ENCODE results near the gene RPL10A.

GRCh38 chr6:35484921-35485392 is 16.8 kb downstream of the RPL10A start:
- TF ChIP-seq SNAI2 (CRISPR knock-in tag; IDR thresholded peaks at IDR 0.05) (no peak), TCF4 (CRISPR knock-in tag; IDR thresholded peaks at IDR 0.05; ENCODE audit: borderline replicate concordance) (no peak), PPARA (CRISPR knock-in tag; IDR thresholded peaks at IDR 0.05; ENCODE audit: borderline replicate concordance) (no peak), CSDC2 (CRISPR knock-in tag; IDR thresholded peaks at IDR 0.05) (no peak), PATZ1 (CRISPR knock-in tag; IDR thresholded peaks at IDR 0.05; ENCODE audit: borderline replicate concordance) (no peak), OSR1 (CRISPR knock-in tag; IDR thresholded peaks at IDR 0.05) (no peak), ZFP3 (CRISPR knock-in tag; IDR thresholded peaks at IDR 0.05) (no peak), ZFP30 (CRISPR knock-in tag; IDR thresholded peaks at IDR 0.05) (no peak), ZC3H10 (CRISPR knock-in tag; IDR thresholded peaks at IDR 0.05) (no peak), ZNF565 (CRISPR knock-in tag; conservative IDR thresholded peaks at IDR 0.05; ENCODE audit: low read depth) (no peak), TSHZ2 (CRISPR knock-in tag; IDR thresholded peaks at IDR 0.05) (no peak), BACH2 (CRISPR knock-in tag; IDR thresholded peaks at IDR 0.05; ENCODE audit: borderline replicate concordance) (no peak), CREB5 (CRISPR knock-in tag; IDR thresholded peaks at IDR 0.05; ENCODE audit: low read depth) (no peak), ARNTL (CRISPR knock-in tag; IDR thresholded peaks at IDR 0.05; ENCODE audit: borderline replicate concordance, low read depth) (no peak)

Measured in SK-N-SH treated with all-trans-retinoic acid at 6 μM for 48 hours (cell line).